GM12878 (cell line): ENCODE results near the gene BNIP3. TPM values are rescaled to one million over a fixed set of nuclear protein-coding genes. Genes with fewer than 3 reads are reported as not detected.

Source experiments
- ATAC-seq: fragments of 200-7000 bp; cut with Tn5 transposase; 3 replicates; pipeline ENCODE4 v1.9.1; 2020; ENCODE audit warnings: mild to moderate bottlenecking, moderate library complexity
- BruUV-seq: library from RNA; stranded (reverse); fragments of 400-500 nt; replicated peaks from 2 replicates; lab custom pipeline; 2021; lab: Mats Ljungman, UMichigan
- CTCF ChIA-PET: fragments of 300-600 bp; sonication (Branson Sonifier 250); formaldehyde crosslinking; extraction: SDS; loops from one replicate; lab custom pipeline; 2021; ENCODE audit warnings: inconsistent platforms; lab: Yijun Ruan, JAX
- POLR2A ChIA-PET: fragments of 350-600 bp; formaldehyde crosslinking; extraction: SDS; loops from one replicate; lab custom pipeline; 2021; ENCODE audit warnings: inconsistent platforms; lab: Charles Lee
- RAD21 ChIA-PET: fragments of 300-600 bp; sonication (Branson Sonifier 250); formaldehyde crosslinking; loops from one replicate; lab custom pipeline; 2023; ENCODE audit warnings: antibody characterized with exemption; ENCODE audit not compliant: unreplicated experiment; lab: Charles Lee
- SMC1A ChIA-PET: fragments of 300-600 bp; sonication (Branson Sonifier 250); formaldehyde crosslinking; loops from one replicate; lab custom pipeline; 2023; ENCODE audit not compliant: unreplicated experiment, uncharacterized antibody; lab: Charles Lee
- DNase-seq: peaks from one replicate; pipeline ENCODE4 v3.0.0-alpha.2; 2011; ENCODE audit warnings: low read depth, low spot score
- FAIRE-seq: peaks from 3 replicates; lab custom pipeline; 2011; peaks lifted over from hg19 to GRCh38; lab: Jason Lieb, UNC
- H2AFZ ChIP-seq: 2 replicates; pipeline ENCODE4 v1.6.0; 2011; ENCODE audit warnings: low read depth, low read length, control low read depth; ENCODE audit not compliant: control insufficient read depth
- H3K27ac ChIP-seq: 2 replicates; pipeline ENCODE4 v1.5.1; 2011; ENCODE audit warnings: control low read depth; ENCODE audit not compliant: control insufficient read depth, insufficient read depth
- H3K27me3 ChIP-seq, 2 experiments: replicated peaks in 1 of 2; 2 replicates each; pipeline versions ENCODE4 v1.6.0 to v1.6.1; 2011; ENCODE audit warnings: low read length in 1 of 2; ENCODE audit not compliant: control insufficient read depth in 2 of 2, insufficient read depth in 2 of 2
- H3K36me3 ChIP-seq, 2 experiments: 2 replicates each; pipeline ENCODE4 v1.5.1; 2011; ENCODE audit warnings: low read length in 1 of 2; ENCODE audit not compliant: control insufficient read depth in 2 of 2, insufficient read depth in 2 of 2
- H3K4me1 ChIP-seq: 2 replicates; pipeline ENCODE4 v1.6.1; 2011; ENCODE audit warnings: mild to moderate bottlenecking, low read length, moderate library complexity, mixed read lengths; ENCODE audit not compliant: control insufficient read depth, insufficient read depth
- H3K4me2 ChIP-seq: 2 replicates; pipeline ENCODE4 v1.6.0; 2011; ENCODE audit warnings: control low read depth; ENCODE audit not compliant: control insufficient read depth, insufficient read depth
- H3K4me3 ChIP-seq: fragments of 200-600 bp; sonication (generic); 2 replicates; pipeline ENCODE4 v1.5.1; 2016
- H3K79me2 ChIP-seq: 2 replicates; pipeline ENCODE4 v1.6.0; 2011; ENCODE audit warnings: low read length; ENCODE audit not compliant: control insufficient read depth, insufficient read depth
- H3K9ac ChIP-seq: 2 replicates; pipeline ENCODE4 v1.8.0; 2011; ENCODE audit warnings: low read length, control low read depth, mixed read lengths; ENCODE audit not compliant: control insufficient read depth, insufficient read depth
- H3K9me3 ChIP-seq: replicated peaks from 3 replicates; pipeline ENCODE4 v1.5.1; 2011; ENCODE audit warnings: mild to moderate bottlenecking, low read length; ENCODE audit not compliant: control insufficient read depth, insufficient read depth
- H4K20me1 ChIP-seq: 2 replicates; pipeline ENCODE4 v1.6.0; 2011; ENCODE audit not compliant: control insufficient read depth, insufficient read depth
- BHLHE40 ChIP-seq, 2 experiments: fragments of 450-650 bp in 1 of 2; IDR thresholded peaks; 2 replicates each; pipeline ENCODE4 v1.6.1; 2011 to 2017; ENCODE audit warnings: low read depth in 2 of 2, borderline replicate concordance in 1 of 2, improper control_type of control experiment in 1 of 2, low read length in 1 of 2, mild to moderate bottlenecking in 1 of 2
- BMI1 ChIP-seq: fragments of 450-650 bp; IDR thresholded peaks from 2 replicates; pipeline ENCODE4 v1.6.1; 2016; ENCODE audit warnings: mild to moderate bottlenecking, moderate library complexity, borderline replicate concordance
- CBX5 ChIP-seq: sonication (generic); IDR thresholded peaks from 2 replicates; pipeline ENCODE4 v1.6.1; 2016; ENCODE audit warnings: low read depth, moderate library complexity, mild to moderate bottlenecking, inconsistent platforms
- EGR1 ChIP-seq, 2 experiments: IDR thresholded peaks; 1 replicate in 1 of 2; 2 replicates in 1 of 2; pipeline ENCODE4 v1.6.1; 2011 to 2012; ENCODE audit warnings: low read depth in 2 of 2, low read length in 2 of 2, borderline replicate concordance in 1 of 2, mild to moderate bottlenecking in 1 of 2, moderate library complexity in 1 of 2
- EZH2 ChIP-seq: IDR thresholded peaks from 2 replicates; pipeline ENCODE4 v1.6.1; 2012; ENCODE audit warnings: low read depth, mild to moderate bottlenecking, control low read depth, inconsistent platforms, low read length, borderline replicate concordance; ENCODE audit not compliant: control insufficient read depth
- FOS ChIP-seq: IDR thresholded peaks from 3 replicates; pipeline ENCODE4 v1.6.1; 2011; ENCODE audit warnings: borderline replicate concordance; ENCODE audit not compliant: insufficient read length; ENCODE audit errors: extremely low read depth
- FOXM1 ChIP-seq: IDR thresholded peaks from 2 replicates; pipeline ENCODE4 v1.6.1; 2012; ENCODE audit warnings: low read depth, mild to moderate bottlenecking, inconsistent platforms, low read length, moderate library complexity
- KDM1A ChIP-seq: fragments of 200-600 bp; sonication (generic); IDR thresholded peaks from 2 replicates; pipeline ENCODE4 v1.6.1; 2016; ENCODE audit warnings: borderline replicate concordance
- MTA2 ChIP-seq: fragments of 450-650 bp; IDR thresholded peaks from 2 replicates; pipeline ENCODE4 v1.6.1; 2016; ENCODE audit warnings: low read depth, mild to moderate bottlenecking, moderate library complexity
- MTA3 ChIP-seq: IDR thresholded peaks from 2 replicates; pipeline ENCODE4 v1.6.1; 2012; ENCODE audit warnings: low read length, inconsistent platforms, borderline replicate concordance
- NFYB ChIP-seq: IDR thresholded peaks from 2 replicates; pipeline ENCODE4 v1.6.1; 2011; ENCODE audit warnings: low read depth, mild to moderate bottlenecking, low read length, improper control_type of control experiment, moderate library complexity; ENCODE audit not compliant: insufficient read depth
- POLR2AphosphoS5 ChIP-seq: IDR thresholded peaks from 2 replicates; pipeline ENCODE4 v1.6.1; 2011; ENCODE audit warnings: mild to moderate bottlenecking, low read length, inconsistent platforms
- RELA ChIP-seq: fragments of 450-650 bp; IDR thresholded peaks from 2 replicates; pipeline ENCODE4 v1.8.0; 2014; ENCODE audit warnings: borderline replicate concordance; ENCODE audit not compliant: partially characterized antibody
- SPI1 ChIP-seq: IDR thresholded peaks from 2 replicates; pipeline ENCODE4 v1.6.1; 2011; ENCODE audit warnings: low read depth, mild to moderate bottlenecking, low read length, moderate library complexity, borderline replicate concordance; ENCODE audit not compliant: insufficient read depth
- ZBED1 ChIP-seq: IDR thresholded peaks from 2 replicates; pipeline ENCODE4 v1.6.1; 2016; ENCODE audit warnings: borderline replicate concordance
- ZNF217 ChIP-seq: fragments of 450-650 bp; IDR thresholded peaks from 2 replicates; pipeline ENCODE4 v1.6.1; 2017; ENCODE audit warnings: antibody characterized with exemption, mild to moderate bottlenecking
- ZNF622 ChIP-seq: fragments of 450-650 bp; IDR thresholded peaks from 2 replicates; pipeline ENCODE4 v1.6.1; 2017; ENCODE audit warnings: mild to moderate bottlenecking, inconsistent platforms
- WGBS: methylation state at CpG from one replicate; pipeline ENCODE4 v1.1.6; 2016; ENCODE audit warnings: low lambda C conversion rate; ENCODE audit not compliant: insufficient replicate concordance, insufficient coverage; ENCODE audit errors: missing lambda C conversion rate; 5-methylcytosine and 5-hydroxymethylcytosine counted together
- in situ Hi-C: fragments of 300-500 bp; cut with MboI; formaldehyde crosslinking; loops from 9 replicates; pipeline ENCODE4 v1.14.3; 2018; ENCODE audit warnings: mixed read lengths
- intact Hi-C: fragments of 100-400 bp; cut with micrococcal nuclease; formaldehyde crosslinking; loops from one replicate; pipeline ENCODE4 v1.14.2; 2022; ENCODE audit not compliant: unreplicated experiment
- polyA plus RNA-seq, 11 experiments: library from polyadenylated mRNA; depleted of rRNA in 4 of 11; unstranded in 6 of 11; stranded (reverse) in 5 of 11; fragments of >200 nt; fragmentation: Nextera tagmentation in 4 of 11; fragmentation: Illumina TruSeq in 1 of 11; extraction: Ambion mirVana in 4 of 11; extraction: Trizol in 1 of 11; gene quantifications; 1 replicate in 1 of 11; 2 replicates in 10 of 11; pipeline versions ENCODE4 v1.2.1 to v1.2.3, GENCODE V29; 2011 to 2016; ENCODE audit warnings: inconsistent platforms in 2 of 11, missing spikeins in 2 of 11, low read depth in 1 of 11
- total RNA-seq, 4 experiments: library from RNA; depleted of rRNA in 3 of 4; stranded (reverse); fragments of >200 nt in 3 of 4; fragmentation: Illumina TruSeq in 1 of 4; extraction: Trizol in 1 of 4; gene quantifications; 2 replicates each; pipeline versions ENCODE4 v1.2.1 to v1.2.3, GENCODE V29; 2013 to 2021
- TF ChIP-seq, protein P1 (sequence below): IDR thresholded peaks from 2 replicates; pipeline ENCODE4 v1.6.1; 2012; ENCODE audit warnings: improper control_type of control experiment, low read depth, low read length; ENCODE audit not compliant: insufficient replicate concordance

Gene BNIP3
- total and polyA plus RNA-seq, 10 of the 15 experiments (the other 5 are each of a cell fraction or from before 2014, with no cell fraction given): 7.7 to 122 (median 29.9) TPM

DNA sequence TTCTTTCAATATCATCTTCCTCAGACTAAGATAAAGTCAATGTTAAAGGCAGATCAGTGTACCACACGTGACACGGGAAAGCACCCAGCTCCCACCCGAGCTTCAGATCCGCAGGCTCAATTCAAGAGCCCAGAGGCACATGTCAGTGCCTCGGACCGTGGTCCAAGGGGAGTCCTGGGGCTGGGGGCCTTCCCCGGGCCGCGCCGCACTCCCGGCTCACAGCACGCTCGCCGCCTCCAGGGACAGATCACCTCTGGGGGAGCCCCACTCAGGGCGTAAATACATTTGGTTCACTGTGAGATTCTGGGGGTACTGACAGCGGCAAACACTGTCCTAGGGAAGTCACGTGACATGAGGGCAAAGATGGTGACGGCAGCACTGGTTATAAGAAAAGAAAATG, 10.8 kb downstream of the BNIP3 start:
- 96% methylated on average over 18 of the region's 18 CpGs for WGBS
- POLR2A ChIA-PET: no interaction called here
- peaks cover 39% of the 10 kb centered on the region for H3K79me2 ChIP-seq
- CTCF ChIA-PET: no interaction called here
- H3K9ac ChIP-seq: no peak overlapping the region
- FAIRE-seq (no peak), DNase-seq (no peak), ATAC-seq (no peak)
- RAD21 ChIA-PET: no interaction called here
- no peak overlapping the region for H3K4me2 ChIP-seq
- no TSS peak for BruUV-seq
- in situ Hi-C loops: no loop called here
- peaks cover 7% of the 10 kb centered on the region for H3K4me1 ChIP-seq
- H4K20me1 ChIP-seq: peaks cover 7% of the 10 kb centered on the region; the same call in 1 of the 2 replicates
- H3K4me3 ChIP-seq: no peak overlapping the region
- intact Hi-C loops: no loop called here
- H2AFZ ChIP-seq: no peak overlapping the region
- H3K36me3 ChIP-seq: peaks cover 16 to 42% of the 10 kb centered on the region in 2 experiments
- H3K27me3 ChIP-seq: no peaks in the 10 kb centered on the region
- no peak overlapping the region for H3K27ac ChIP-seq
- H3K9me3 ChIP-seq: no peaks in the 10 kb centered on the region
- SMC1A ChIA-PET: no interaction called here
- TF ChIP-seq BMI1 (no peak), SPI1 (no peak), EGR1 (IDR thresholded peaks at IDR 0.05; ENCODE audit: borderline replicate concordance in 1 of 2, low read depth in 2 of 2, low read length in 2 of 2) (no peak), ZNF217 (no peak), RELA (no peak), CBX5 (no peak), ZNF622 (no peak), EZH2 (no peak), MTA3 (no peak), FOS (no peak), KDM1A (no peak), MTA2 (no peak), ZBED1 (no peak), POLR2AphosphoS5 (no peak), BHLHE40 (IDR thresholded peaks at IDR 0.05; ENCODE audit: borderline replicate concordance in 1 of 2, low read depth in 2 of 2, low read length in 1 of 2) (no peak), FOXM1 (no peak), NFYB (no peak)
- TF ChIP-seq, protein P1, sequence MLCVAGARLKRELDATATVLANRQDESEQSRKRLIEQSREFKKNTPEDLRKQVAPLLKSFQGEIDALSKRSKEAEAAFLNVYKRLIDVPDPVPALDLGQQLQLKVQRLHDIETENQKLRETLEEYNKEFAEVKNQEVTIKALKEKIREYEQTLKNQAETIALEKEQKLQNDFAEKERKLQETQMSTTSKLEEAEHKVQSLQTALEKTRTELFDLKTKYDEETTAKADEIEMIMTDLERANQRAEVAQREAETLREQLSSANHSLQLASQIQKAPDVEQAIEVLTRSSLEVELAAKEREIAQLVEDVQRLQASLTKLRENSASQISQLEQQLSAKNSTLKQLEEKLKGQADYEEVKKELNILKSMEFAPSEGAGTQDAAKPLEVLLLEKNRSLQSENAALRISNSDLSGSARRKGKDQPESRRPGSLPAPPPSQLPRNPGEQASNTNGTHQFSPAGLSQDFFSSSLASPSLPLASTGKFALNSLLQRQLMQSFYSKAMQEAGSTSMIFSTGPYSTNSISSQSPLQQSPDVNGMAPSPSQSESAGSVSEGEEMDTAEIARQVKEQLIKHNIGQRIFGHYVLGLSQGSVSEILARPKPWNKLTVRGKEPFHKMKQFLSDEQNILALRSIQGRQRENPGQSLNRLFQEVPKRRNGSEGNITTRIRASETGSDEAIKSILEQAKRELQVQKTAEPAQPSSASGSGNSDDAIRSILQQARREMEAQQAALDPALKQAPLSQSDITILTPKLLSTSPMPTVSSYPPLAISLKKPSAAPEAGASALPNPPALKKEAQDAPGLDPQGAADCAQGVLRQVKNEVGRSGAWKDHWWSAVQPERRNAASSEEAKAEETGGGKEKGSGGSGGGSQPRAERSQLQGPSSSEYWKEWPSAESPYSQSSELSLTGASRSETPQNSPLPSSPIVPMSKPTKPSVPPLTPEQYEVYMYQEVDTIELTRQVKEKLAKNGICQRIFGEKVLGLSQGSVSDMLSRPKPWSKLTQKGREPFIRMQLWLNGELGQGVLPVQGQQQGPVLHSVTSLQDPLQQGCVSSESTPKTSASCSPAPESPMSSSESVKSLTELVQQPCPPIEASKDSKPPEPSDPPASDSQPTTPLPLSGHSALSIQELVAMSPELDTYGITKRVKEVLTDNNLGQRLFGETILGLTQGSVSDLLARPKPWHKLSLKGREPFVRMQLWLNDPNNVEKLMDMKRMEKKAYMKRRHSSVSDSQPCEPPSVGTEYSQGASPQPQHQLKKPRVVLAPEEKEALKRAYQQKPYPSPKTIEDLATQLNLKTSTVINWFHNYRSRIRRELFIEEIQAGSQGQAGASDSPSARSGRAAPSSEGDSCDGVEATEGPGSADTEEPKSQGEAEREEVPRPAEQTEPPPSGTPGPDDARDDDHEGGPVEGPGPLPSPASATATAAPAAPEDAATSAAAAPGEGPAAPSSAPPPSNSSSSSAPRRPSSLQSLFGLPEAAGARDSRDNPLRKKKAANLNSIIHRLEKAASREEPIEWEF: no peak
